ENCODE measurements around the gene USP17L22. TPM values are rescaled to one million over a fixed set of nuclear protein-coding genes. Genes with fewer than 3 reads are reported as not detected.
"Not testable (repeated sequence)": the region's sequence is repeated elsewhere in the genome, so short reads cannot be mapped to it uniquely, and the experiment has no call there.

Gene USP17L22
- total RNA-seq: not detected

- not testable (repeated sequence) for H3K27me3 Mint-ChIP-seq (ENCODE audit: low read depth); H3K4me1 Mint-ChIP-seq (ENCODE audit: low read depth); DNase-seq; ATAC-seq; H3K9me3 Mint-ChIP-seq; H3K4me3 Mint-ChIP-seq; H3K36me3 Mint-ChIP-seq (ENCODE audit: insufficient read depth)
Observed at GRCh38 chr4:9267319-9267718, at the start of gene USP17L22. TSS of gene USP17L22 (plus strand) at chr4:9267619. CDS start at chr4:9267619, 0 bp downstream.

GRCh38 chr4:9219852-9220251 lies 47.6 kb upstream of the USP17L22 start, which contains the start of gene USP17L12:
TSS of gene USP17L12 (plus strand) at chr4:9220152. CDS start at chr4:9220152, 0 bp downstream.
- ATAC-seq; H3K9me3 Mint-ChIP-seq; H3K27me3 Mint-ChIP-seq (ENCODE audit: low read depth); H3K36me3 Mint-ChIP-seq (ENCODE audit: insufficient read depth); H3K4me1 Mint-ChIP-seq (ENCODE audit: low read depth); H3K4me3 Mint-ChIP-seq; DNase-seq: not testable (repeated sequence)

- not testable (repeated sequence) for ATAC-seq; H3K27me3 Mint-ChIP-seq (ENCODE audit: low read depth); H3K9me3 Mint-ChIP-seq; H3K4me1 Mint-ChIP-seq (ENCODE audit: low read depth); H3K4me3 Mint-ChIP-seq; DNase-seq; H3K36me3 Mint-ChIP-seq (ENCODE audit: insufficient read depth)
Observed at GRCh38 chr4:9224596-9224995, 42.8 kb upstream of the USP17L22 start, which contains the start of gene USP17L13. TSS of gene USP17L13 (plus strand) at chr4:9224896. CDS start at chr4:9224896, 0 bp downstream.

- not testable (repeated sequence) for DNase-seq; H3K27me3 Mint-ChIP-seq (ENCODE audit: low read depth); ATAC-seq; H3K4me3 Mint-ChIP-seq; H3K9me3 Mint-ChIP-seq; H3K4me1 Mint-ChIP-seq (ENCODE audit: low read depth); H3K36me3 Mint-ChIP-seq (ENCODE audit: insufficient read depth)
Observed at GRCh38 chr4:9230249-9230648, 37.2 kb upstream of the USP17L22 start.

GRCh38 chr4:9234085-9234484 lies 33.3 kb upstream of the USP17L22 start, which contains the start of gene USP17L15:
TSS of gene USP17L15 (plus strand) at chr4:9234385. CDS start at chr4:9234385, 0 bp downstream.
- H3K27me3 Mint-ChIP-seq (ENCODE audit: low read depth); ATAC-seq; H3K4me1 Mint-ChIP-seq (ENCODE audit: low read depth); H3K9me3 Mint-ChIP-seq; H3K4me3 Mint-ChIP-seq; DNase-seq; H3K36me3 Mint-ChIP-seq (ENCODE audit: insufficient read depth): not testable (repeated sequence)

- H3K4me1 Mint-ChIP-seq (ENCODE audit: low read depth); H3K4me3 Mint-ChIP-seq; DNase-seq; H3K27me3 Mint-ChIP-seq (ENCODE audit: low read depth); ATAC-seq; H3K36me3 Mint-ChIP-seq (ENCODE audit: insufficient read depth); H3K9me3 Mint-ChIP-seq: not testable (repeated sequence)
Observed at GRCh38 chr4:9238461-9238860, 29.0 kb upstream of the USP17L22 start.

- not testable (repeated sequence) for H3K4me3 Mint-ChIP-seq; ATAC-seq; H3K36me3 Mint-ChIP-seq (ENCODE audit: insufficient read depth); H3K9me3 Mint-ChIP-seq; H3K27me3 Mint-ChIP-seq (ENCODE audit: low read depth); DNase-seq; H3K4me1 Mint-ChIP-seq (ENCODE audit: low read depth)
Observed at GRCh38 chr4:9243579-9243978, 23.8 kb upstream of the USP17L22 start, which contains the start of gene USP17L17. TSS of gene USP17L17 (plus strand) at chr4:9243879. CDS start at chr4:9243879, 0 bp downstream.

GRCh38 chr4:9247953-9248680 lies 19.3 kb upstream of the USP17L22 start, which contains the start of gene USP17L18:
TSS of gene USP17L18 (plus strand) at chr4:9248630. CDS start at chr4:9248630, 0 bp downstream.
- DNase-seq: peak; percentile 6
- ATAC-seq; H3K9me3 Mint-ChIP-seq; H3K27me3 Mint-ChIP-seq (ENCODE audit: low read depth); H3K36me3 Mint-ChIP-seq (ENCODE audit: insufficient read depth); H3K4me3 Mint-ChIP-seq; H3K4me1 Mint-ChIP-seq (ENCODE audit: low read depth): not testable (repeated sequence)

- H3K36me3 Mint-ChIP-seq (ENCODE audit: insufficient read depth); H3K4me1 Mint-ChIP-seq (ENCODE audit: low read depth); ATAC-seq; H3K4me3 Mint-ChIP-seq; H3K9me3 Mint-ChIP-seq; H3K27me3 Mint-ChIP-seq (ENCODE audit: low read depth); DNase-seq: not testable (repeated sequence)
Observed at GRCh38 chr4:9253078-9253477, 14.3 kb upstream of the USP17L22 start, which contains the start of gene USP17L19. TSS of gene USP17L19 (plus strand) at chr4:9253378. CDS start at chr4:9253378, 0 bp downstream.

- not testable (repeated sequence) for H3K4me3 Mint-ChIP-seq; H3K4me1 Mint-ChIP-seq (ENCODE audit: low read depth); H3K9me3 Mint-ChIP-seq; H3K36me3 Mint-ChIP-seq (ENCODE audit: insufficient read depth); H3K27me3 Mint-ChIP-seq (ENCODE audit: low read depth); ATAC-seq; DNase-seq
Observed at GRCh38 chr4:9257824-9258223, 9.6 kb upstream of the USP17L22 start, which contains the start of gene USP17L20. TSS of gene USP17L20 (plus strand) at chr4:9258124. CDS start at chr4:9258124, 0 bp downstream.

- ATAC-seq; H3K36me3 Mint-ChIP-seq (ENCODE audit: insufficient read depth); H3K27me3 Mint-ChIP-seq (ENCODE audit: low read depth); H3K4me3 Mint-ChIP-seq; DNase-seq; H3K9me3 Mint-ChIP-seq; H3K4me1 Mint-ChIP-seq (ENCODE audit: low read depth): not testable (repeated sequence)
Observed at GRCh38 chr4:9262572-9262971, 4.8 kb upstream of the USP17L22 start, which contains the start of gene USP17L21. TSS of gene USP17L21 (plus strand) at chr4:9262872. CDS start at chr4:9262872, 0 bp downstream.

- not testable (repeated sequence) for H3K27me3 Mint-ChIP-seq (ENCODE audit: low read depth); H3K4me3 Mint-ChIP-seq; H3K36me3 Mint-ChIP-seq (ENCODE audit: insufficient read depth); H3K9me3 Mint-ChIP-seq; H3K4me1 Mint-ChIP-seq (ENCODE audit: low read depth); ATAC-seq
- DNase-seq: peak; percentile 7
Observed at GRCh38 chr4:9271719-9272118, 4.3 kb downstream of the USP17L22 start.

Measured in activated T-cell treated with anti-CD3 and anti-CD28 coated beads, Interleukin-2, amount 50 U/mL, for 4 hours (primary cell).